Eye (tissue), 1 donor: ENCODE measurements around the gene CD48.
A peak's percentile ranks its signal among the peaks of the same experiment; 100 is the strongest.
"Not testable (repeated sequence)": the region's sequence is repeated elsewhere in the genome, so short reads cannot be mapped to it uniquely, and the experiment has no call there.

Source experiments
- DNase-seq: peaks from one replicate; pipeline ENCODE4 v3.0.0-alpha.2; 2015

Gene CD48

DNA sequence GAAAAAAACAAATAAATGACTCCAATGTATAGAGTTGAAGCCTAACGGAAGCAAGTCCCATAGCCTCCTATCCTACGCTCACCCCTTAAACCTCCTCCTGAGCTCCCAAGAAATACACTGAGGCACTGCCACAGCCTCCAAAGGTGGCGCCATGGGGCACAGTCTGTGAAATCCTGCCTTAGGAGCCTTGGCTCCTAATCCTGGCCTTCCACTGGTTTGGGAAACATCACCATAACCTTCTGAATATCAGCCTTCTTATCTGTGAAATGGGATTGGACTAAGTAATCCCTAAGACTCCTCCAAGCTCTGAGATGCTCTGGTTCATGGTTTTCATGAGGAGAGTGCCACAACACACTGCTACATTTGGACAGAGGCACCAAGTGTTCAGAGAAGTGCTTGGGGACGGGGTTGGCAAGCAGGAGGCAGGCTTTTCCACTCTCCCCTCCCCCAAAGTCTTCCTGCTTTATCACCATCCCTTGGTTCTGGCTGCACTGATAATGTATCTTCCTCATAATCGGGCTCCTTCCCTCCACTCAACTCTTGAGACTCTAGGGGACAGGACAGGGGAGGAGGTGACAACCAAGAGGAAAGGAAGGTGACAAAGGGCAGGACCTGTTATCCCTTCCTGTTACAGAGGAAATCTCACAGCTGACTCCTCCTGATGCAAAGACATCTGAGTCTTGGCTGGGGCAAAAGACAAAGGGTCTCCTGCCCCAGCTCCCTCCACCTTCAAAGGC lies 30.2 kb upstream of the CD48 start:
- DNase-seq, result no peak

DNA sequence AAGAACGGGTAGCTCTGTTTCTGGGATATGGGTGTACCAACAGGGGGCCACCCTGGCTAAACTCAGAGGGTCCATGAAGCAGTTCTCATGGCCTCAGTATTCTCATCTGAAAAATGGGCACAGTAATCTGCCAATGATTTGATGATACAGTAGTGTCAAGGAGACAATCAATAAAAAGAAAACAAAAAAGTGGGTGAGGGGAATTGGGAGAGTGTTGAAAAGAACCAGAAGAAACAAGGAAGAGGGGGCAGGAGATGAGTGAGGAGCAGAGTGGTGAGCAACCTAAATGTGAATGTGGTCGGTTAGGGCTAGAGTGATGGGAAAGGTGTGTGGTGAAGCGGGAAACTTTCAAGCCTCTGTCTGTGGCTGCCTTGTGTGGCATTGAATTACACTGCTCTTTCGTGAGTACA lies 29.5 kb upstream of the CD48 start:
- DNase-seq, result no peak

DNA sequence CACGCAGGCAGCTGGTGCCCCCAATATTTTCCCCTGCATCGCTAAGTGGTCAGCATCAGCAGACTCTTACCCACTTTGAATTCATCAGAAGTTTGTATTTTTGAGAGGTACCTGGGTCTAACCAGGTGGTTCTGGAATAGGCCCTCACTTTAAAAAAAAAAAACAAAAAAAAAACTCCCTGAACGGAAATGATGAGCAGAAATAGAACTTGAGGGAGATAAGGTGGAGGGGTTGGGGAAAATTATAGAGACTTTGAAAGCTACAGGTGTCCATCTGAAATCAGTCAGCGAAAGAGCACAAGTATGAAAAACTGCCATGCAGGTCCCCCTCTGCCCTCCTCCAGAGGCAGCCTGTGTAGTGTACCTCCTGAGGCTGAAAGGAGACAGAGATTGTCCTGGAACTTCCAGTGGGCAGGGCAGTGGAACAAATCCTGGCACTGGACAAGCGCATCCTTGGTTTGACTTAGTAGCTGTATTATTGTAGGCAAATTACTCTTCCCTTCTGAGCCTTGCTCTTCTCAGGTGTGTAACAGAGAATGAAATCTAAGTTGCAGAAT lies 28.6 kb upstream of the CD48 start:
- no peak for DNase-seq

DNA sequence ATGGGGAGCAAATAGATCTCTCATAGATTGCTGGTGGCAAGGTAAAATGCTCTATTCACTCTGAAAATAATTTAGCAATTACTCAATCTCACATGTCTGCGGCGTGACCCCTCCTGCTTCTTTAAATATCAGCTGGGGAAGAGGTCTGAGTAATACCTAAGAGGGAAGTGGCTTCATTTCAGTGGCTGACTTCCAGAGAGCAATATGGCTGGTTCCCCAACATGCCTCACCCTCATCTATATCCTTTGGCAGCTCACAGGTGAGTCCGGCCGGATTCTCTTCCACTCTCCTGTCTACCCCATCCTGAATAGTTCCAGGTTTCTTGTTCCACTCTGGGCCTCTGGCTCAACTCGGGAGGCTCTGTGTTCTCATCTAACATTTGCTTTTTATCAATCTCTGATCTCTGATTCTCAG lies 27.5 kb upstream of the CD48 start, which contains the start of gene SLAMF7:
TSS of gene SLAMF7 (plus strand) at position 150 of the 414 bp plus-strand sequence. CDS start at position 205, 55 bp downstream.
- no peak for DNase-seq

DNA sequence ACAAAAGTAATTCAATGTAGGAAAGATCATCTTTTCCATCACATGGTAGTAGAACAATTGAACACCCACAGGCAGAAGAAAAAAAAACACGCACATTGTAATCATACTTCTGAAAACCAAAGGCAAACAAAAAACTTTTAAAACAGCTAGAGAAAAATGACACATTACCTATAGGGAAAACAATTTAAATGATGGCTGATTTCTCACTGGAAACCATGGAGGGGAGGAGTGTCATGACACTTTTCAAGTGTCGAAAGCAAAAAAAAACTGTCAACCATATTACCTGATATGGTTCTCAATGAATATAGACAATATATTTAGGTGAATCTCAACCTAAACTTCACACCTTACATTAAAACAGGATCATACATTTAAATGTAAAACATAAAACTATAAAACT lies 26.6 kb upstream of the CD48 start:
- DNase-seq, result no peak

DNA sequence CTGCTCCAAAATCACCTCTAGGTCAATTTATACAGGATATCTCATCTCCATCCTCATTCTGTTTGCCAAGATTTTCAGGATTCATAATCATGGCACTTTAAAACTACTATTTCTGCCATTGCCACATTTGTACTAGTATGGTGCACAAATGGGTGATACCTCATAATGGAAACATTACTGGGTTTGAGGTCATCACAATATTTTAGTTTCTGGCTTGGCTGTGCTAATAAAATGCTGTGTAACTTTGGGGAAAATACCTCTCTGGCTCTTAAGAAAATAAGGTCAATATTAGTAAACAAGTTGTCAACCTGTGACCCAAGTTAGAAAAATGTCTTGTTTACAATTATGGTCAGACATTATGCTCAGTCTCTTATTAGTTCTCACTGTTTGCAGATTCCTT lies 22.7 kb upstream of the CD48 start:
- DNase-seq, result no peak

DNA sequence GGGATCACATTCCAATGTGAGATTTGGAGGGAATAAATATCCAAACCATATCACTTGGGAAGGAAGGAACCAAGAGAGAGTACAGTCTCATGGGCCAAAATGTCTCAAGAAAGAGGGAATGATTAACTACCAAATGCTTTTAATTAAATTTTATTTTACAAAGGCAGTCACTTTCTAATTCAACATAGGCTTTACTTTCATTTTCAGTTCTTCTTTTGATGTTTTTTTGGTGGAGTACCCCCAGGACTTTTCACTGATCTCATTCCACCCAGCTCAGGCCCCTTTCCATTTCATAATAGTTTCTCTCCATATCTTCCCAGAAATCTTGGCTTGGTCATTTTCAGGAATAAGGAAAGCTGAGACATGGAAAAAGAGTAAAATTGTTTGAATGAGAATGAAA lies 22.3 kb upstream of the CD48 start:
- DNase-seq, result no peak

DNA sequence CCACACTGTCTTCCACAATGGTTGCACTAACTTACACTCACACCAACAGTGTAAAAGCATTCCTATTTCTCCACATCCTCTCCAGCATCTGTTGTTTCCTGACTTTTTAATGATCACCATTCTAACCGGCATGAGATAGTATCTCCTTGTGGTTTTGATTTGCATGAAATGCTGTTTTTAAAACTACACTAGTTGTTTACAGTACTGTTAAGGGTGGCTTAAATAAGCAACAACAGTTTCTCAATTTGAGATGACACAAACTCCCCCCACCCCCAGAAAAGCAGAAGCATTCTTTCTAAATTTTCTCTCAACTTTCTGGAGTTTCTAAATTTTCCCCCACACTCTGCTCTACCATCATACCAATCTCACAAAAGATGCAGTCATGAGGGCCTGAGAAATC lies 20.4 kb upstream of the CD48 start:
- no peak for DNase-seq

DNA sequence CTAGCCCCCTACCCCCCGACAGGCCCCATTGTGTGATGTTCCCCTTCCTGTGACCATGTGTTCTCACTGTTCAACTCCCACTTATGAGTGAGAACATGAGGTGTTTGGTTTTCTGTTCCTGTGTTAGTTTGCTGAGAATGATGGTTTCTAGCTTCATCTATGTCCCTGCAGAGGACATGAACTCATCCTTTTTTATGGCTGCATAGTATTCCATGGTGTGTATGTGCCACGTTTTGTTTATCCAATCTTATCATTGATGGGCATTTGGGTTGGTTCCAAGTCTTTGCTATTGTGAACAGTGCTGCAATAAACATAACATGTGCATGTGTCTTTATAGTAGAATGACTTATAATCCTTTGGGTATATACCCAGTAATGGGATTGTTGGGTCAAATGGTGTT lies 19.9 kb upstream of the CD48 start:
- DNase-seq, result not testable (repeated sequence)

DNA sequence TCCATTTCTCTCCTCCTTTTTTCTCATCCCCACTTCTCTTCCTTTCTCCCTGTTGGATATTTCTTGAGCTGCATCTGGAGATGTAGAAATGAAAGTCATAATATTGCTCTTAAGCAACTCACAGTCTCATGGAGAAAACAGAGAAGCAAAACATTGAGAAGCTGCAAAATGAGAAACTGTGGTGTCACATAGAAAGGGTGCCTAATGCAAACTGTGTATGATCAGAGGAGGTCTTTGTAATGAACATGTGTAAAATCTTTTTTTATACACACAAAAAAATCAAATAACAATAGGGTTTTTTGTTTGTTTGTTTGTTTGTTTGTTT lies 15.7 kb upstream of the CD48 start:
- no peak for DNase-seq

DNA sequence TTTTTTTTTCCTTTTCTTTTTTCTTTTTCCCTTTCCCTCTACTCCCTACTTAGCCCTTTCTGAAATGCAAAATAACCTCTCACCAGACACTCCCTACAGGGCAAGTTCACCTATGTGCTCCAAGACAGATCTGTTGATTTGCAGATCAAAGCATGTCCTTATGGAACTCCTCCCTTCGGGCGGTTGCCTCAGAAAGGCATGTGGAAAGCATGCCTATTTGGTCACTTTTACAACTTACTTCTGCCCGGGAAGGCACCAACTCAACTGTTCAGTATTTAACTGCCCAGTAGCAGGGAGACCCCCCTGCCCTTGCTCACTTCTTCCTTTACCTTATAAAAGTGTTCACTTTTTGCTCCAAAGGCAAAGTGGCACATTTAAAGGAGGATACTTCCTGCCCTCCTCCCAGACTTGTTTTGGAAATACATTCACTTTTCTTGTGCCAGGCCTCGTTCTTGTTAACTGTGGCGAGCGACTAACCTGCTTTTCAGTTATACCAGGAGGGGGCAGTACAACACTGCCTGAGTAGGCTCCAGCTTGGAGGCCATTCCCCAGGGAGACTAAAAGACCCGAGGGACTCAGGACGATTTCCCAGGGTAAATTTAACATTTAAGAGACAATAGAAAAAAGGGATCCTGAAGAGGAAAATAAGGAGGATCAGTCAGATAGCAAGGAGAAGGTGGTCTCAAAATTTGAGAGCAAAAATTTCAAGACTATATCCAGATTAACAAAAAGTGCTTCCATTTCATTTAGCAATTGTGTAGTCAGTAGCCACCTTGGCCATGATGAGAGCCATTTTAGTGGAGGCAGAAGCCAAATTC lies 15.1 kb upstream of the CD48 start:
- peak; percentile 87 for DNase-seq

DNA sequence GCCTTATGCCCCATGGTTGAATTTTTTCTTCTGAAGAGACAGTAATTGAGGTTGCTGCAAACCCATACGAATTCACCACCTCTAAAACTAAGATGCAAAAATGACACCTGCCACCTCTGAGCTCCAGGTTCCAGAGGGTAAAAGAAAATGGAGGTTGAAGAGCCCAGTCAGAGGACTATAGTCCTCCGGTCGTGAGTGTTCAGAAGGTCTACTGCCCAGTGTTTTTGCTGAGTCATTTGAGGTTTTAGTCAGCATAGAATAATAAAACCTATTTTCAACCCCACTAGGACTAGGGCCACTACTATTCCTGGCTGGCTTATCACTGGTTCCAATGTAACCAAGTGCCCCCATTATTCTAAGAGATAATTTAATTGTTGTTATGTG lies 14.5 kb upstream of the CD48 start:
- DNase-seq, result no peak

DNA sequence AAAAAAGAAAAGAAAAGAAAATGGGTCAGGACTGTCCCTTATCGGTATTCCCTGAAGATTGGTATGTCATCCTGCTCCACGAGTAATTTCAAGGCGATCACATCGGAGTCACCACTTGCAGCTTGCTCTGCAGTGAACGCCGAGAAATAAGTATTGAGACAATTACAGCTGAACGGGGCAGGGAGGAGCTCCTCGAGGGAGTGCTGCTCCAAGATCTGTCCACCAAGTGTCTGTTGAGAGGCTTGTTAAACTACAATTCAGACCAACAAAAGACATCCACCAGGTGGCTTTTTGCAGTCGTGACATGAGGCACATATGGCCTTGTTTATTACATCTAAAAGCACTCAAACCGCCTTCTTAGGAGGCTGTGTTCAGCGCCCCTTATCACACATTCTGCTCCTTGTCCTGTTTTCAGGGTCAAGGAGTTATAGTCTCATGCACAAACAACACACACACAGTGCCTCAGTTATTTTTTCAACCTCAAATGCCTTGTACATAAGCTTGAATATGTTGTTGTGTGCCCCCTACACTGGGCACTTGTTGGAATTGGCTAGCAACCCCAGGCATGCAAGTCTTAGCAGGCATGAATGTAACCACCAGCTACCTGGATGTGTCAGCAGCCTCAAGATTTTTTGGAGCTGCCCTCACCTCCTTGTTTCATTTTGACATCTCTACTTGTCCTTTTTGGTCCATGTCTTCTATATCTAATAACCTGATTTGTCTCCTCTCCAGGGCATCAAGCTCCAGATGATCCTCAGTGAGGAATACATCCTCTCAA lies 13.0 kb upstream of the CD48 start:
- DNase-seq, result peak; percentile 18

DNA sequence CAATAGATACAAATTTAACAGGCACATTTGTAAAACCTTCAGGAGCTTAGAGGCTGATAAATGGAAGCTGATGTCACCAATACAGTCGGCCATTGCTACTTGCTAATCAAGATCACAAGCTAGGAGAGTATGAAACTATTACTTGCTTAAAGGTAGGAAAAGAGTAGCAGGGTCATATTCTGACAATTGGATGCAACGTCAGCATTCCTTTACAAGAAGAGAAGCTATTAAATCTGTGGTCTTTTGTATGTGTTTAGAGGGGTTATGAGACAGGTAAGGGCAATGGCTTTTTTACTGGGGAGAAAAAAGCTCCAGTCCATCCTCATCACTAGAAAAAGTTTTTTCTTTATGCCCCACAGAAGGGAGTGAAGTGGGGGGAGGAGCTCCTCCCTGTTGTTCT lies 11.7 kb upstream of the CD48 start:
- DNase-seq, result no peak

DNA sequence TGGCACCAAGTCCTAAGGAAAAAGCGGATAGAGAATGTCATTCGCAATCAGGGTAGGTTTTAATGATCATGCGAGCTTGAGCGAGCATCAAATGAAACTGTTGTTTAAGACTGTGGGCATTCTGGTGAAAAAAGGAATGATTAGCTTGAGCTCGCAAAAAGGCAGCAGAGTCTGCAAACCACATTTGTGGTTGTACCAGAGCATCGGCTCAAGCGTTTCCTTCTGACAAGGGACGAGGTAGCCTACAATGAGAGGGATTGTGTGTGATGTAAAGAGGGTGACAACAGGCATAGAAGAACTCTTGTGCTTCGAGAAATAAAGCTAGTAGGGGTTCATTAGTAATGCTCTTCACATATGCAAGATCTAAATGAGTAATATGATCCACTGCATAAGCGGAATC lies 11.1 kb upstream of the CD48 start:
- peak; percentile 22 for DNase-seq

DNA sequence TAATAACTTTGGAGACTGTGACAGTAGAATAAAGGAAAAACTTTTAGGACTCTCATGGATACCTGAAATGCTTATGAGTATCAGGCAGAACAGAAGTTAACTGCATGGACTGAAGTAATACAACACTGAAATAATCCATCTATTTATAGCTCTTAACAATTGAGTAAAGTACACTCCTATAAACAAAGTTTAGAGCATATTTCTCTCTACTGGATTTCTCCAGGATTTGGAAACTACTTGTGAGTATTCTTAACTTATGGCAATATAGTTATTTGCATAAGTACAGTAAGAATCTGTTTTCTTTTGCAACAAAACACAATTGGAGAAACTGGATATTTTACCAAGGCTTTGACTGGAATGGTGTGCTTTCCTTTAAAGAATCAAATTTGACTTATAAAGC lies 9.9 kb upstream of the CD48 start:
- no peak for DNase-seq

DNA sequence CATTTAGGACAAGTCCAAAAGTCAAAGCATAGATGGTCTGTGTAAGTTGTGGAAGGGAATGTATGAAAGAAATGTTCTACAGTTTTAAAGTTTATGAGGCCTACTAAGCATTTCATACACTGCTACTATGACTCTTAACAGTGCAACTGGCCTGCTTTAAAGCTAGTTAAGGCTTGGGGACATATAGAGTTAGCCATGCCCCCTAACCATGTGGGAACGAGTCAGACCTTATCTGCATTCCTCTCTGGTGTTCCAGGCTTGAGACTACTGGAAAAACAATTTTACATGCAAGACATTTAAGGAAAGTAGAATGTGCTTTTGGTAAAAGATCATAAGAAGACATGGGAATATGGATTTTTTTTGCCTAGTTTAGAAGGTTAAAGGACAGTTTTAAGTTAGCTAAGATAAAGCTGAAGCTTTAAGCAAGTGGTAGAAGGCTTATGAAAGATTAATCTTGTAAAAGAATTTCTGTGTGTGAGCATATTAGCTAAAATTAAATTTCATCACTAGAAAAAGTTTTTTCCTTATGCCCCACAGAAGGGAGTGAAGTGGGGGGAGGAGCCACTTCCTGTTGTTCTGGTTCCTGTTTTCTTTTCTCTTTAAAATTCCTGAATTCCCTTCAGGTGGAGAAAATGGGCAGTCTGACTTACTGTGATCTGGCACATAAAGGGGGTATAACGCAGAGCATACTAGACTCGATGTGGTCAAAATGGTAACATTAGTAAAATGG lies 8.9 kb upstream of the CD48 start:
- no peak for DNase-seq

DNA sequence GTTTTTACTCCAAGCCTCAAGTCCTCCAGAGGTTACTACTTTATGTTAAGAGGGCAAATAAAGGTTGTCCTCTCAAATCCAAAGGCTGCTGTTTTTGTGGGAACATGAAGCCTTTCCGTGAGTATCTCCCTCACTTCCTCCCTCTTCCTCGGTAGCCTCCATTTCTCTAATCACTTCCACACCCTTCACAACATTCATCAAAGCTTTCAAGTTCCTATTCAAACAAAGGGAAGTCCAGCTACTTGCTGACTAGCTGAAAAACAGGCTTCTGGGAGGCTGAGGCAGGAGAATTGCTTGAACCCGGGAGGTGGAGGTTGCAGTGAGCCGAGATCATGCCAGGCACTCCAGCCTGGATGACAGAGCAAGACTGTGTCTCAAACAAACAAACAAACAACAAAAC lies 6.6 kb upstream of the CD48 start:
- DNase-seq, result no peak

DNA sequence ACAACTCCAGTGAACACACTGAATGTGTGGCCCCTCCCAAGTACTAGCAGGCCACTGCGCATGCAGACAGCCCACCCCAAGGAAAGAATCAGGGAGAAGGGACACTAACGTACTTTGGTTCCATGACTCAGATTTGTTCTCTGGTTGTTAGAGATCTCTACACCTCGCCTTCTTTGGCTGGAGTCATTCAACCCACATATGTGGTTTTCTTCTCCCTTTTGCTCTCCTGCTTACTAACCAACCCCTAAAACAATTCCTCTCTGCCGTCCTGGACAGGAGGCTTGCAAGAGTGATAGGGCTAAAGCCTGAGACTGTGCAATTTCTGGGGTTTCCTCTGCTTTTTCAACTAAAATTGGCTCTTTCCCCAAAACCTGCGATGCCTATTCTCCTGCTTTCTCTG lies 5.7 kb upstream of the CD48 start:
- no peak for DNase-seq

DNA sequence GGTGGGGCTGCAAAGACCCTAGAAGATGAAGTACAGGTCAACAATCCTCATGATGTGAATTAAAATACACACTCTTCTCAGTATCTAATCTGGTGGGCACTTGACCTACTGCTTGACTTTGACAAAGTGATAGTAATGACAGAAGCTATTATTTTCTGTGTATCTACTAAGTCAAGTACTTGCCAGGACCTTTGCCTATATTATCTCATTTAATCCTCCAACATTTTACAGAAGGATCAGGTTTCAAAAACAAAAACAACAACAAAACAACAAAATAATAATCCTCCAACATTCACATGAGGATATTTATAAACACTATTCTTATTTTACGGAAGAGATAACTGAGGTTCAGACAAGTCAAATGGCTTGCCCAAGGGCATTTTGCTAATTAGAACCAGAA lies 4.4 kb upstream of the CD48 start:
- no peak for DNase-seq

DNA sequence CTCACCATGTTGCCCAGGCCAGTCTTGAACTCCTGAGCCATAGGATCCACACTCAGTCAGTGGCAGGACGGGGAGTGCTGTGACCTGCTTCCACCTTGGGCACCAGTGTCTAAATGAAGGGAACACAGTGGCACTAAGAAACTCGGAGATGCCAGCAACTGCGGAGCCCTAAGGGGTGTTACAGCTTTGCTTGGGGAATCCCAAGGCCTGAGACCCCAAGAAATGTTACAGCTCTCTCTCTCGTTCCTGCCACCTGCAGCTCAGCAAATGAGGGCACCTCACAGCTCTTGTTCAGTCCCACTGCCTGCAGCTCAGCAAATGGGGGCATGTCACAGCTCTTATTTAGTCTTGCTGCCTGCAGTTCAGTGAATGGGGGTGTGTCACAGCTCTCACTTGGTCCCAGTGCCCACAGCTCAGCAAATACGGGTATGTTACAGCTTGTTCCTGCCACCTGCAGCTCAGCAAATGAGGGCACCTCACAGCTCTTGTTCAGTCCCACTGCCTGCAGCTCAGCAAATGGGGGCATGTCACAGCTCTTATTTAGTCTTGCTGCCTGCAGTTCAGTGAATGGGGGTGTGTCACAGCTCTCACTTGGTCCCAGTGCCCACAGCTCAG lies 2.5 kb upstream of the CD48 start:
- DNase-seq, result not testable (repeated sequence)

DNA sequence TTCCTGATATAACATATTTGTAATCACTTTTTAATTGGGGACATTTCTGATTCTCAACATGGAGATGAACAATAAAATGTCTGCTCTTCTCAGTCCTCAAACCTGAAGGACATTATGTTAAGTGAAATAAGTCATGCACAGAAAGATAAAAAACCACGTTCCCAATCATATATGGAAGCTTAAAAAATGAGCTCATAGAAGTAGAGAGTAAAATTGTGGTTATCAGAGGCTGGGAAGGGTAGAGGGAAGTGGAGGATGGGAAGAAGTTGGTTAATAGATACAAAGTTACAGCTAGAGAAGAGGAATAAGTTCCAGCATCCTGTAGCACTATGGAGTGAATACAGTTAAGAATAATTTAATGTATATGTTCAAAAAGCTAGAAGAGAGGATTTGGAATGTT lies 1.5 kb upstream of the CD48 start:
- DNase-seq, result no peak
